Left ventricle myocardium superior (tissue), 1 donor: Measurements from ENCODE around the gene SEPTIN11. TPM values are rescaled to one million over a fixed set of nuclear protein-coding genes. Genes with fewer than 3 reads are reported as not detected.

Experiments
- ATAC-seq: fragments of 200-7000 bp; cut with Tn5 transposase; one replicate; pipeline ENCODE4 v1.9.1; 2020; ENCODE audit warnings: mild to moderate bottlenecking, moderate library complexity
- DNase-seq: peaks from one replicate; pipeline ENCODE4 v3.0.0-alpha.2; 2020
- intact Hi-C: fragments of 100-400 bp; cut with micrococcal nuclease; formaldehyde crosslinking; loops from one replicate; pipeline ENCODE4 v1.11.0; 2022
- total RNA-seq: library from RNA; stranded (reverse); fragmentation: NEBNext Ultra II Directional; extraction: Animal tissue kit (Norgen Biotek cat#: 25700); gene quantifications from one replicate; pipeline ENCODE4 v1.2.1, GENCODE V29; 2021
- donor health status: DM: no; HTN: yes; CAD: no; lungs with severe emphysema.

SEPTIN11 gene
- total RNA-seq, 1 donor from 2014 or later, result 24.7 TPM

GRCh38 chr4:76972306-76972705 is 22.8 kb downstream of the SEPTIN11 start:
- DNase-seq (no peak), ATAC-seq (no peak)
- intact Hi-C loops, result no loop called here

DNA sequence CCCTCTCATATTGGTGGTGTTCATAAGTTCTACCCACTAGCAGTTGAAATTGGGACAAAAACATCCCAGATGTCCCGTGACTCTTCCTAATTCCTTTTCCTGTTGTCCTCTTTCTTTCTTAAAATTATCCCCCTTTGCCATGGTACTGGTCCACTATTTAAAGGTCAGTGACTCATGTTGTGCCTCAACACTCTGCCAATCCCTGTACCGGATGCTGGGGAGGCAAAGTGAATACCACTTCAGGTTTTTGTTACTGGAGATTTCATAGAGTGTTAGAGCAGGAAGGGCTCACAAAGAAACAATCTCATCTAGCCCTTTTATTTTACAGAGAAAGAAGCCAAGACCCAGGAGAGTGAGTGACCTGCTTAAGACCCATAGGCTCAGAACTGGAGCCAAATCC is 24.6 kb downstream of the SEPTIN11 start:
- DNase-seq (no peak), ATAC-seq (peak; percentile 25)
- intact Hi-C loops, result no loop called here

- intact Hi-C loops, result no loop called here
- no peak for ATAC-seq
- no peak for DNase-seq
These were observed 27.6 kb downstream of the SEPTIN11 start for GRCh38 chr4:76977113-76977512.

- intact Hi-C loops, result no loop called here
- DNase-seq (no peak), ATAC-seq (no peak)
These were observed 28.3 kb downstream of the SEPTIN11 start for GRCh38 chr4:76977736-76978350.

DNA sequence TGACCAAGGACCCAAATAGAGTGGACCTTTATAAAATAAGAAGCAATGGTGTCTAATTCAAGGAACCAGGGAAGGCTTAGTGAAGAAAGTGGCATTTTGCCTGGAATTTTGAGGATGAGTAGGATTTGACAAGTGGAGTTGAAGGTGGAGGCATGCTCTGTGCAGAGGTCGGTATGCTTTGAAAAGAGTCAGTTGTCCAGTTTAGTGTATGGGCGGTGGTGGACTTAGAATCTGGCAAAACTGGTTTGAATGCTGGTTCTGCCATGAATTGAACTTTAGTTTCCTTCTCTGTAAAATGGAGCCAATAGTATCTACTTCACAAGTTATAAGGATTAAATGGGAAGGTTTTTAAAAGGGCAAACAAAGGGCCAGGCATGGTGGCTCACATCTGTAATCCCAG is 29.7 kb downstream of the SEPTIN11 start:
- intact Hi-C loops, result no loop called here
- ATAC-seq, result no peak
- DNase-seq, result no peak

DNA sequence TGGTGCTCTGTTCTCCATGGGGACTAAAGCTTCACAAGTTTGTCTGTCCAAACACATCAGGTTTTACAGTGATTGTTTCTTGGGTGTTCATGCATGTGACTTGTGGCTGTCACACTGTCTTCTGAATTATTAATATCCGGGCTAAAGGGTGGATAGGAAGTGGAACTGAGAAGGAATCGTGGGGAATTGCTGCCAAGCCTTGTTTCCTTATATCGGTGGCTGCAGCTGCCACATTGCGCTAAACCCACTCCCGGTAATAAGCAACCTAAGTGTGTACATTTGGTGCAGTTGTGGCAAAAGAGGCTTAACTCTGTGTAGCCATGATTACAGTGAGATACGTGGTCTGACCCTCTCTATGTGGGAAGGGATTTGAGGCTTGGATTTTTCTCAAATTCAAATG is 30.7 kb downstream of the SEPTIN11 start:
- no peak for DNase-seq
- intact Hi-C loops, result no loop called here
- ATAC-seq, result no peak

GRCh38 chr4:76981644-76982043 is 32.1 kb downstream of the SEPTIN11 start:
- DNase-seq (no peak), ATAC-seq (no peak)
- intact Hi-C loops, result no loop called here

- intact Hi-C loops, result no loop called here
- DNase-seq, result no peak
- no peak for ATAC-seq
These were observed 33.4 kb downstream of the SEPTIN11 start for GRCh38 chr4:76982638-76983584.

DNA sequence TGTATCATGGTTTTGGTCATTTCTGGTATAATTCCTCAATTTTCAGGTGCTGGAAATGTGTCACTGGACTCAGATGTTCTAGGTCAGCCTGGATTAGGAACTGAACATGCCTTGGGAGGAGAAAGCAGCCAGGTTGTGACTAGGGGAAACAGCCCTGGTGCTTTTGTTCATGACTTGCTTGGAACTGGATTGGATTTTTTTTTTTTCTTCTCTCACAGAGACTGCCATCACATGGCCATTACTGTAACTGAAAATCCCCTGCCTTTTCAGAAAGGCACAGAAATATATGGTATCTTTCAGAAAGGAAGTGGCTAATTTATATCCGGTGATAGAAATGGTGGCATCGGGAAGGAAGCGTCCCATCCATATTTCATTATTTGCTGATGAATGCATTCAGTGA is 34.6 kb downstream of the SEPTIN11 start:
- no peak for DNase-seq
- ATAC-seq, result peak; percentile 6
- intact Hi-C loops, result no loop called here

- intact Hi-C loops, result no loop called here
- DNase-seq (peak; percentile 58), ATAC-seq (peak; percentile 92)
These were observed 35.2 kb downstream of the SEPTIN11 start for GRCh38 chr4:76984788-76985211.

GRCh38 chr4:76987153-76987591 is 37.6 kb downstream of the SEPTIN11 start:
- ATAC-seq, result peak; percentile 43
- DNase-seq, result peak; percentile 59
- intact Hi-C loops, result no loop called here

- intact Hi-C loops, result no loop called here
- ATAC-seq (no peak), DNase-seq (no peak)
These were observed 38.1 kb downstream of the SEPTIN11 start for GRCh38 chr4:76987685-76988084.

DNA sequence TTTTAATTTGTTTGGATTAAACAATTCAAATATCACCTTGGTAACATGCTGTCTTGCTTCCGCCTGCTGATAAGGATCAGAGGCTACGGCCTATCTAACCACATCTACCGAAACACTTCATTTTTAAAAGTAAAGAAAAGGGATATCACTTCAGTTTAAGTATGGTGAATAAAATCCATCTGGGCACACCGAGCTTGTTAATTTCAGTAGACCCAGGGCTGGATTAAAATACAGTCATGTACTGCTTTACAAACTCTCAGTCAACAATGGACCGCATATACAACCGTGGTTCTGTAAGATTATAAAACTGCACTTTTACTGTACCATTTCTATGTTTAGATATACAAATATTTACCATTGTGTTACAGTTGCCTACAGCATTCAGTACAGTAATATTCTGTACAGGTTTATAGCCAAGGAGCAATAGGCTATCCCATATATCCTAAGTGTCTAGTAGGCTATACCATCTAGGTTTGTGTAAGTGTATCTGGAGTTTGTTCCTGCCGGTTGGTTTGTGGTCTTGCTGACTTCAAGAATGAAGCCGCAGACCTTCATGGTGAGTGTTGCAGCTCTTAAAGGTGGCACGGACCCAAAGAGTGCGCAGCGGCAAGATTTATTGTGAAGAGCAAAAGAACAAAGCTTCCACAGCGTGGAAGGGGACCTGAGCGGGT is 40.0 kb downstream of the SEPTIN11 start:
- ATAC-seq, result no peak
- intact Hi-C loops, result no loop called here
- DNase-seq, result no peak

DNA sequence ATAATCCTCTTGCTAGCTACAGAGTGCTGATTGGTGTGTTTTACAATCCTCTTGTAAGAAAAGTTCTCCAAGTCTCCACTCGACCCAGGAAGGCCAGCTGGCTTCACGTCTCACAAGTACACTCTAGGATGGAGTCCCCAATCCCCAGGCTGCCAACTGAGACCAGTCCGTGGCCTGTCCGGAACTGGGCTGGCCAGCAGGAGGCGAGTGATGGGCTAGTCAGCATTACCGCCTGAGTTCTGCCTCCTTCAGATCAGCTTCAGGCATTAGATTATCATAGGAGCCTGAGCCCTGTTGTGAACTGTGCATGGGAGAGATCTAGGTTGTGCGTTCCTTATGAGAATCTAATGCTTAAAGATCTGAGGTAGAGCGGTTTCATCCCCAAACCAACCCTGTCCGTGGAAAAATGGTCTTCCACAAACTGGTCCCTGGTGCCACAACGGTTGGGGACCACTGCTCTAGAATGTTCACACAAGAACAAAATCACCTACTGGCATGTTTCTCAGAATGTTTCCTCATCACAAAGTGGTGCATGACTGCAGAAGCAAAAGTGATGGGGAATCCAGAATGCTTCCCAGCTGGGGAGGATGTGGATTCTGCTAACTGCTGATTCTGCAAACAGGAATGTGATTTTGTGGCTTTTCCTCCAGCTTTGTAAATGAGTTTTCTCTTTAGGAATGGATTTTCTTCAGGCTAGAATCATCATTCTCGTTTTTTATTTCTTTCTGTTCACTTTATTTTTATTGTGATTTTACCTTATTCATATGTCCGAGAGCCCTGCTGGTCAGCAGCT is 40.9 kb downstream of the SEPTIN11 start:
- ATAC-seq (no peak), DNase-seq (no peak)
- intact Hi-C loops, result no loop called here

- DNase-seq, result no peak
- no peak for ATAC-seq
- intact Hi-C loops, result no loop called here
These were observed 41.7 kb downstream of the SEPTIN11 start for GRCh38 chr4:76991161-76991660.

DNA sequence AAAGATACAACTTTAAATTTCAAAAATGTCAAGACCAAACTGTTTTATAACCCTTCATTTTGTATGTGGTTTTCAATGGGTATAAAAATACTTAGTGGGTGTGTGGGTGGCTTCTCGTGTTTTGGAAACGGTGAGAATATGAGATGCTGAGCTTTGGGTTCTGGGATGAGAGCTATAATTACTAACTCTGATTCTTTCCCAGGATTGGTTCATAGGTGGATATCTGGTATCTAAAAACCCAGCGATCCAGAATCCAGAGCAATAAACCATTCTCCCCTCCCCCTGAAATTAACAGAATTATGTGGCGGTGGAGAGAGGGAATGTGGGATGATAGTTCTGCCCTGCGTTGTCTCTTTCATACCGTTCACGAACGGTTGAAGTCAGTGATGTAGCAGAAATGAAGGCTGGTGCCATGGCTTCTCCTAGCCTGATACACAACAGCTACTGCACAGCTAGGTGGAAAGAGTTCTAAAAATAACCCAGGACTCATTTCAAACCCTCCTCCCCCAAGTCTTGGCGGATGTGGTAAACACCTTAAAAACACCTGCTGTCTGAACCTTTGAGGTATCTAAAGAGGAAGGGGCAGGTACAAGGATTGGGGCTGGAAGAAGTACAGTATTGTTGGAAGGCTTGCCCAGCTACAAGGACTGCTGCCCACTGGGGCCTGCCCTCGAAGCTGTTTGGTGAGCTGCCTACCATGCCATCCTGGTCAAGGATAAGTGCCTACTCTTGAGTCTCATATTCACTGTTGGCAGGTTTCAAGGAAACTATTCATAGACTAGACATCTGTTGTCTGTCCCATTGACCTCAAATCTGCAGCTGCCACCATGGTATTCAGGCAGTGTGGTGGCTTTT is 44.5 kb downstream of the SEPTIN11 start:
- DNase-seq, result no peak
- intact Hi-C loops, result no loop called here
- peak; percentile 91 for ATAC-seq

GRCh38 chr4:76995776-76996175 is 46.2 kb downstream of the SEPTIN11 start:
- intact Hi-C loops, result no loop called here
- DNase-seq, result no peak
- ATAC-seq, result no peak

GRCh38 chr4:76996445-76996844 is 46.9 kb downstream of the SEPTIN11 start:
- DNase-seq, result no peak
- ATAC-seq, result no peak
- intact Hi-C loops, result no loop called here
